Esophagus squamous epithelium (tissue), 5 donors: ENCODE measurements around the gene ERC2. TPM values are rescaled to one million over a fixed set of nuclear protein-coding genes. Genes with fewer than 3 reads are reported as not detected.

Experiments used
- DNase-seq: peaks from one replicate; lab custom pipeline; 2025; lab: John Stamatoyannopoulos, UW
- H3K27ac ChIP-seq, 4 donors: fragments of 200-600 bp; sonication (generic); one replicate each; pipeline ENCODE4 v1.5.1; 2016 to 2019; ENCODE audit warnings: mild to moderate bottlenecking in 1 of 4
- H3K27me3 ChIP-seq, 4 donors: fragments of 200-600 bp; sonication (generic); 1 replicate in 3 of 4; 2 replicates in 1 of 4; pipeline versions ENCODE4 v1.5.1 to v1.6.0; 2017 to 2021; ENCODE audit warnings: antibody characterized with exemption in 1 of 4
- H3K36me3 ChIP-seq, 3 donors: fragments of 200-600 bp; sonication (generic); one replicate each; pipeline ENCODE4 v1.5.1; 2016 to 2019
- H3K4me1 ChIP-seq, 3 donors: fragments of 200-600 bp; sonication (generic); one replicate each; pipeline ENCODE4 v1.5.1; 2017 to 2019
- H3K4me3 ChIP-seq, 4 donors: fragments of 200-600 bp; sonication (generic); 1 replicate in 3 of 4; 2 replicates in 1 of 4; pipeline ENCODE4 v1.5.1; 2016 to 2019; ENCODE audit warnings: mild to moderate bottlenecking in 2 of 4, moderate library complexity in 1 of 4
- H3K9me3 ChIP-seq, 3 donors: fragments of 200-600 bp; sonication (generic); one replicate each; pipeline ENCODE4 v1.5.1; 2016 to 2019
- POLR2A ChIP-seq, 4 donors: fragments of 450-650 bp; IDR thresholded peaks; one replicate each; pipeline ENCODE4 v1.6.1; 2017; ENCODE audit warnings: antibody characterized with exemption in 4 of 4, mild to moderate bottlenecking in 4 of 4, moderate library complexity in 3 of 4
- WGBS, 2 donors: methylation state at CpG; one replicate each; pipeline ENCODE4 v1.1.5; 2018; 5-methylcytosine and 5-hydroxymethylcytosine counted together
- intact Hi-C: fragments of 100-400 bp; cut with DNase I; formaldehyde crosslinking; loops from one replicate; pipeline ENCODE4 v1.15.0; 2022
- total RNA-seq, 4 donors: library from RNA; depleted of rRNA; stranded (reverse); fragments of >200 nt; gene quantifications; one replicate each; pipeline ENCODE4 v1.1.0, GENCODE V29; 2016
- TF ChIP-seq, protein P1 (sequence below), 6 experiments: fragments of 450-650 bp in 4 of 6; fragments of 200-600 bp in 2 of 6; sonication (generic) in 2 of 6; IDR thresholded peaks; one replicate each; pipeline ENCODE4 v1.5.1; 2016 to 2019; ENCODE audit warnings: antibody characterized with exemption in 6 of 6, mild to moderate bottlenecking in 4 of 6, moderate library complexity in 4 of 6
- donor health status: DM: yes; HTN: yes; CAD: no.

The ERC2 gene
- total RNA-seq, 4 donors from 2014 or later, result 0.12 to 1.9 (median 0.86) TPM

GRCh38 chr3:55583475-55583874 lies 884.8 kb downstream of the ERC2 start:
- H3K4me3 ChIP-seq, result no peak overlapping the region
- no peak overlapping the region for H3K27ac ChIP-seq
- WGBS, 2 donors, result 61 to 69% methylated on average over 2 of the region's 3 CpGs
- no peaks in the 10 kb centered on the region for H3K9me3 ChIP-seq
- H3K4me1 ChIP-seq, result peaks cover 0 to 32% (median 5%) of the 10 kb centered on the region in 3 donors
- DNase-seq, result no peak
- no peaks in the 10 kb centered on the region for H3K27me3 ChIP-seq
- intact Hi-C loops, result no loop called here
- H3K36me3 ChIP-seq, result no peaks in the 10 kb centered on the region
- TF ChIP-seq POLR2A (IDR thresholded peaks at IDR 0.05), result no peak
- TF ChIP-seq, protein P1, sequence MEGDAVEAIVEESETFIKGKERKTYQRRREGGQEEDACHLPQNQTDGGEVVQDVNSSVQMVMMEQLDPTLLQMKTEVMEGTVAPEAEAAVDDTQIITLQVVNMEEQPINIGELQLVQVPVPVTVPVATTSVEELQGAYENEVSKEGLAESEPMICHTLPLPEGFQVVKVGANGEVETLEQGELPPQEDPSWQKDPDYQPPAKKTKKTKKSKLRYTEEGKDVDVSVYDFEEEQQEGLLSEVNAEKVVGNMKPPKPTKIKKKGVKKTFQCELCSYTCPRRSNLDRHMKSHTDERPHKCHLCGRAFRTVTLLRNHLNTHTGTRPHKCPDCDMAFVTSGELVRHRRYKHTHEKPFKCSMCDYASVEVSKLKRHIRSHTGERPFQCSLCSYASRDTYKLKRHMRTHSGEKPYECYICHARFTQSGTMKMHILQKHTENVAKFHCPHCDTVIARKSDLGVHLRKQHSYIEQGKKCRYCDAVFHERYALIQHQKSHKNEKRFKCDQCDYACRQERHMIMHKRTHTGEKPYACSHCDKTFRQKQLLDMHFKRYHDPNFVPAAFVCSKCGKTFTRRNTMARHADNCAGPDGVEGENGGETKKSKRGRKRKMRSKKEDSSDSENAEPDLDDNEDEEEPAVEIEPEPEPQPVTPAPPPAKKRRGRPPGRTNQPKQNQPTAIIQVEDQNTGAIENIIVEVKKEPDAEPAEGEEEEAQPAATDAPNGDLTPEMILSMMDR (IDR thresholded peaks at IDR 0.05), result no peak

DNA sequence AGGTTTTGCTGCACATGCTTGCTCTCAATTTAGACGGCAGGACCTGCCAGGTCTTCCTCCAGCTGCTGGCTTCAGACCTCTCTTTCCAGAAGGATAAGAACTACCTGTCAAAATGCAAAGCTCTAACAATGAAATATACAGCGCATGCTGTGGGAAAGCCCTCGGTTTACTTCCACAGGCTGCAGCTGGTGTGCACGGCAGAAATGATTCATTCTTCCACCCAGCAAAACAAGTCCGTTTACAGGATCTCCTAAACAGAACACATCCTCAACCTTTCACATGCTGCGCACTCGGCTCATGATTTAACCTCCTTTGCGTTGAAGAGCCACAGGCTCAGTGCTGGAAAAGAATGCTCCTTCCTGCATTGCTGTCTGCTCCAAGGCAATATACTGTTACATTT lies 888.8 kb downstream of the ERC2 start:
- Histone ChIP-seq H3K4me1 (peaks cover 0 to 30% (median 5%) of the 10 kb centered on the region in 3 donors), H3K4me3 (no peak overlapping the region), H3K27me3 (no peaks in the 10 kb centered on the region), H3K36me3 (no peaks in the 10 kb centered on the region), H3K27ac (peak overlapping the region in 2 of 4 donors; percentile 12 to 50), H3K9me3 (no peaks in the 10 kb centered on the region)
- intact Hi-C loops, result no loop called here
- 23 to 30% methylated on average over 8 of the region's 8 CpGs for WGBS, 2 donors
- DNase-seq, result no peak
- TF ChIP-seq, protein P1 (IDR thresholded peaks at IDR 0.05), result no peak
- no peak for TF ChIP-seq POLR2A (IDR thresholded peaks at IDR 0.05)

DNA sequence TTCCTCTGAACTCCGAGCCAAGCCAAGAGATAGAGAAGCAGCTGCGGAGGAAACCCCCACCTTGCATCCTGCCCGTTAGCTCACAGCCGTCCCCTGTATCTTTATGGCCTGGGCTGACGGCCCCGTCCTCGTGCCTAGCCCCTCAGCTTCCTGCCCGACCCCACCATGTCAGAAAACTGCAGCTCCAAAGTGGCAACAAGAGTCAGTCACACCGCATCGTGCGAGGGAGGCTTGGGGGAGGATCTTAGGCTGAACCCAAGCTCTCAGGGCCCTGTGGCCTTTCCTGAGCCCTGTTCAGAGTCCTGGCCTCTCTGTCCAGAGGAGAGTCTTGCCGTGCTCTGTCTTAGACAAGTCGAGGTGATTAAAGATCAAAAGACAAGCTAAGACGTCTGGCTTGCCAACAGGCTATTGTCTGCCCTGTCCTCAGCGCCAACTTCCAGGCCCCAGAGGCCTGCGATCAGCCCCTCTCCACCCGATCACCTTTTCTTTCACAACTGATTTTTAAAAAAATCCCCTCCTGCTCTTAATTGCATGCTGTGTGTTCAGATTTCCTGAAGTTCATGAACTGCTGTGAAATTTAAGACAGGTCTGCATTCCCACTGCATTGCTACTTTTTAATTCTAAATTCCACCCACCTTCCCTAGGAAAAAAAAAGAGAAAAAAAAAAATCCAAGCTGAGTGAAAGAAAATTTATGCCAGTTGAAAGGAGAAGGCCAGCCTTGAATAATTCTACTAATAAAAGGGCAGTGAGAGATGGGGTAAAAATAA lies 891.5 kb downstream of the ERC2 start:
- Histone ChIP-seq H3K4me1 (peaks cover 0 to 39% (median 5%) of the 10 kb centered on the region in 3 donors), H3K9me3 (no peaks in the 10 kb centered on the region), H3K36me3 (no peaks in the 10 kb centered on the region), H3K27ac (no peak overlapping the region), H3K4me3 (no peak overlapping the region), H3K27me3 (no peaks in the 10 kb centered on the region)
- DNase-seq, result no peak
- TF ChIP-seq, protein P1 (IDR thresholded peaks at IDR 0.05), result no peak
- TF ChIP-seq POLR2A (IDR thresholded peaks at IDR 0.05), result no peak
- 67 to 70% methylated on average over 16 to 17 of the region's 17 CpGs for WGBS, 2 donors
- intact Hi-C loops, result no loop called here

DNA sequence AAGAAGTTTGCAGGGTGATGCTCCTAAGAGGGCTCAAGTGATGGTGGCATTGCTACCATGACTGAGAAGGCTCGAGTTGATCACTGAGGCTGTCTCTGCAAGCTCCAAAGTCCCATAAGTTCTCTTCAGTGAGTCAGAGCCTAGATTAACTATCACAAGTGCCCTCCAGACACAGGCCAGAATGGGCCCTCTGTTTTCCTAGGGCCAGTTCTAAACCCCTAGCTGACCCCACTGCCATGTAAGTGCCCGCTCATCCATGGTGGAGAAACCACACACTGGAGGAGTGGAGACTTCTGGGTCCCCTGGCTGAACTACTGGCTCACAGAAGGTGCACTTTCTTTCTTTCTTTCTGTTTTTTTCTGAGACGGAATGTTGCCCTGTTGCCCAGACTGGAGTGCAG lies 893.6 kb downstream of the ERC2 start:
- Histone ChIP-seq H3K36me3 (no peaks in the 10 kb centered on the region), H3K4me3 (no peak overlapping the region), H3K27ac (no peak overlapping the region), H3K27me3 (no peaks in the 10 kb centered on the region), H3K4me1 (peaks cover 0 to 33% (median under 1%) of the 10 kb centered on the region in 3 donors), H3K9me3 (no peaks in the 10 kb centered on the region)
- TF ChIP-seq, protein P1 (IDR thresholded peaks at IDR 0.05), result no peak
- TF ChIP-seq POLR2A (IDR thresholded peaks at IDR 0.05), result no peak
- 88 to 100% methylated on average over 1 to 3 of the region's 3 CpGs for WGBS, 2 donors
- no peak for DNase-seq
- intact Hi-C loops, result no loop called here

- H3K9me3 ChIP-seq, result no peaks in the 10 kb centered on the region
- intact Hi-C loops, result no loop called here
- TF ChIP-seq, protein P1 (IDR thresholded peaks at IDR 0.05), result no peak
- TF ChIP-seq POLR2A (IDR thresholded peaks at IDR 0.05), result no peak
- no peaks in the 10 kb centered on the region for H3K27me3 ChIP-seq
- DNase-seq, result no peak
- H3K4me1 ChIP-seq, result peaks cover 0 to 20% (median 0%) of the 10 kb centered on the region in 3 donors
- 90 to 96% methylated on average over 2 of the region's 2 CpGs for WGBS, 2 donors
- H3K36me3 ChIP-seq, result no peaks in the 10 kb centered on the region
- no peak overlapping the region for H3K4me3 ChIP-seq
- H3K27ac ChIP-seq, result no peak overlapping the region
Observed at GRCh38 chr3:55572816-55573215, 895.5 kb downstream of the ERC2 start.
